ENCODE results near the gene ARHGDIB. TPM values are rescaled to one million over a fixed set of nuclear protein-coding genes. Genes with fewer than 3 reads are reported as not detected.

Gene ARHGDIB
- total and polyA plus RNA-seq, 2 donors: 820 to 1,161 TPM

DNA sequence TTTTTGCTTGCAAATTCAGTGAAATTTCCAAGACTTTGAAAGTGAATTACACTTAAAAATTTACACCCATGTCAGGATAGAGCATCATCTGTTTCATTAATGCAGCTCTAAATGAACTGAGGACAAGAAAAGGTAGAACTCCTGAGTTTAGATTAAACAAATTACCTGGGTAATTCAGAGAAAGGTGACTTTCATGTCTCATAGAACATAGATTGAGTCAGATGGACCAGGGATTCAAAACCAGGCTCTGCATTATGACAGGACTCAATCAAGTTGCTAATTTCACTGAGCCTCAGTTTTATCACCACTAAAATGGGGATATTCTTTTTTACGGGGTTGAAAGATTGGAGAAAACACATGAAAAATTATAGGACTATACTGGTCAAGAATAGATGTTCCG, 4.5 kb downstream of the ARHGDIB start:
- H3K27me3 ChIP-seq (ENCODE audit: control insufficient read depth in 2 of 2, insufficient read depth in 1 of 2, low read length in 1 of 2): no peaks in the 10 kb centered on the region
- H3K36me3 ChIP-seq (ENCODE audit: control insufficient read depth in 2 of 2, insufficient read depth in 2 of 2, low read length in 1 of 2): peaks cover 12 to 37% of the 10 kb centered on the region in 2 donors
- H3K4me1 ChIP-seq (ENCODE audit: control insufficient read depth in 2 of 2, insufficient read depth in 2 of 2, low read length in 2 of 2): peaks cover 39 to 56% of the 10 kb centered on the region in 2 donors
- H3K4me3 ChIP-seq (ENCODE audit: low read length in 2 of 2): peak overlapping the region; percentile 91
- 66% methylated on average over 2 of the region's 2 CpGs for WGBS
- H3K9me3 ChIP-seq (ENCODE audit: control insufficient read depth in 2 of 2, insufficient read depth in 1 of 2, low read length in 1 of 2): no peaks in the 10 kb centered on the region
- H3K27ac ChIP-seq (ENCODE audit: low read depth in 1 of 2, low read length in 1 of 2): peak overlapping the region; percentile 48 to 99
- DNase-seq (ENCODE audit: low read depth in 6 of 9, low spot score in 9 of 9): no peak

DNA sequence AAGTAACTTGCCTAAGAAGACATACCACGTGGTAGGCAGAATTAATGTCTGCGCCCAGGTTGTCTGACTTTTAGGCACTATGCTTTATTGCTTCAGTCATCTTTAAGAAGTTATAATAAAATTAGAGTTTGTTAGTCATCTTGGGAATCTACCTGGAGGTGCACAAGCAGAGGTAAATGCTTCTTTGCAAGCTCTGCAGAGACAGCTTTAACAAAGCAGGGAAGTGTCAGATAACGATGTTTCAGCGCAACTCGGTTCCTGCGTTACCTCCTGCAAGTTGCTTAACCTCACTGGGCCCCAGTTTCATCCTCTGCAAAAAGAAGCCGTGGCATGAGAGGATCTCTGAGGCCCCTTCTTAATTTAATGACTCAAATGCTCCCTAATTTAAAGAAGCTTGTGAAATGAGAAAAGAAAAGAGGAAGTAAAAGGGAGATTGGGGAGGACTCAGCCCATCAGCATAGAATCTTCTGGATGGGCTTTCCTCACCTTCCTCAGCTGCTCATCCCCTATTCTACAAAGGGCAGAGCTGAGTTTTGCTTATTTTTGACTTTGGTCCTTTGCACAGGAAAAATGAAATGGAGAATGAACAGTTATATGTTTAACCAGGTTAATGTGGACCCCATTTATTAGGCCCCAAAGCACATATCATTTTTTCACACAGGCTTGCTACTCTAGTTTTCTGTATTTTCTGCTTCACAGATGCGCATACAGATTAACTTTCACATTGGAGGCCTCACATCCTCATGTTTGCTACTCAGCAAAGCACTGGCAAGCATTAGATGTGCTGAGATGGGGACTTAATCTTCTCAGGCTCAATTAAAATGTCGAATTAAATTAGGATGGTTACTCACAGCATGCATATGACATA, 5.1 kb downstream of the ARHGDIB start:
- WGBS: 32% methylated on average over 9 of the region's 9 CpGs
- peaks cover 46 to 58% of the 10 kb centered on the region in 2 donors for H3K4me1 ChIP-seq (ENCODE audit: control insufficient read depth in 2 of 2, insufficient read depth in 2 of 2, low read length in 2 of 2)
- H3K9me3 ChIP-seq (ENCODE audit: control insufficient read depth in 2 of 2, insufficient read depth in 1 of 2, low read length in 1 of 2): no peaks in the 10 kb centered on the region
- H3K27ac ChIP-seq (ENCODE audit: low read depth in 1 of 2, low read length in 1 of 2): peak overlapping the region; percentile 88 to 99
- peak overlapping the region; percentile 36 to 91 for H3K4me3 ChIP-seq (ENCODE audit: low read length in 2 of 2)
- no peaks in the 10 kb centered on the region for H3K27me3 ChIP-seq (ENCODE audit: control insufficient read depth in 2 of 2, insufficient read depth in 1 of 2, low read length in 1 of 2)
- peak in 2 of 9 donors; percentile 48 to 76 for DNase-seq (ENCODE audit: low read depth in 6 of 9, low spot score in 9 of 9)
- H3K36me3 ChIP-seq (ENCODE audit: control insufficient read depth in 2 of 2, insufficient read depth in 2 of 2, low read length in 1 of 2): peaks cover 12 to 43% of the 10 kb centered on the region in 2 donors

DNA sequence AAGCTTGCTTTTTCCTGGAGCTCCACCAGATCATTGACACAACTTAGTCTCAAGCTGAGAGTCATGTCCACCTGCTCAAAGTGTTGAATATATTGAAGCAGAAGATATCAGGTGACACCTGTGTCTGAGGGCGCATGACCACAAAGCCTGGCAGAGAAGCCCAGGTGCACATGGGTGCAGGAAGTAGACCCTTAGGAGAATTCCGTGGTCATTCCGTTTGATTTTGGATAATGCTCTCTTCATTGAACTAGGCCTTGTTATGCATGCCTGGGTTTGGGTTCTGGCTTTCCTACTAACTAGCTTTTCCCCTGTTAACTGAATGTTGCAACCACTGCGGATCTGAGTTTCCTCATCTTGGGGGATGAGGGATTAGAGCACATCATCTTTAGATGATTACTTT, 7.1 kb downstream of the ARHGDIB start:
- peak overlapping the region; percentile 6 to 8 for H3K4me3 ChIP-seq (ENCODE audit: low read length in 2 of 2)
- peaks cover 60 to 76% of the 10 kb centered on the region in 2 donors for H3K4me1 ChIP-seq (ENCODE audit: control insufficient read depth in 2 of 2, insufficient read depth in 2 of 2, low read length in 2 of 2)
- peak in 3 of 9 donors; percentile 57 to 79 (median 66) for DNase-seq (ENCODE audit: low read depth in 6 of 9, low spot score in 9 of 9)
- H3K27me3 ChIP-seq (ENCODE audit: control insufficient read depth in 2 of 2, insufficient read depth in 1 of 2, low read length in 1 of 2): no peaks in the 10 kb centered on the region
- no peaks in the 10 kb centered on the region for H3K9me3 ChIP-seq (ENCODE audit: control insufficient read depth in 2 of 2, insufficient read depth in 1 of 2, low read length in 1 of 2)
- peak overlapping the region; percentile 80 to 99 for H3K27ac ChIP-seq (ENCODE audit: low read depth in 1 of 2, low read length in 1 of 2)
- peaks cover 27 to 63% of the 10 kb centered on the region in 2 donors for H3K36me3 ChIP-seq (ENCODE audit: control insufficient read depth in 2 of 2, insufficient read depth in 2 of 2, low read length in 1 of 2)
- WGBS: 24% methylated on average over 4 of the region's 4 CpGs

DNA sequence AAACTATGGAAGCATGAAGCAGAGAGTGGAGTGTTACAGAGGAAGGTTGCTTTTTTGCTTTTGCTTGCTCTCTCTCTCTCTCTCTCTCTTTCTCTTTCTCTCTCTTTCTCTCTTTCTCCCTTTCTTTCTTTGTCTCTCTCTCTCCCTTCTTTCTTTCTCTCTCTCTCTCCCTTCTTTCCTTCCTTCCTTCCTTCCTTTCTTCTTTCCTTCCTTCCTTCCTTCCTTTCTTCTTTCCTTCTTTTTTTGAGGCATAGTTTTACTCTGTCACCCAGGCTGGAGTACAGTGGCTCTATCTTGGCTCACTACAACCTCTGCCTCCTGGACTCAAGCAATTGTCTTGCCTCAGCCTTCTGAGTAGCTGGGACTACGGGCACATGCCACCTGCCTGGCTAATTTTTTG, 7.6 kb downstream of the ARHGDIB start:
- DNase-seq (ENCODE audit: low read depth in 6 of 9, low spot score in 9 of 9): no peak
- Histone ChIP-seq H3K4me3 (ENCODE audit: low read length in 2 of 2) (peak overlapping the region; percentile 6 to 8), H3K27me3 (ENCODE audit: control insufficient read depth in 2 of 2, insufficient read depth in 1 of 2, low read length in 1 of 2) (no peaks in the 10 kb centered on the region), H3K36me3 (ENCODE audit: control insufficient read depth in 2 of 2, insufficient read depth in 2 of 2, low read length in 1 of 2) (peaks cover 30 to 68% of the 10 kb centered on the region in 2 donors), H3K27ac (ENCODE audit: low read depth in 1 of 2, low read length in 1 of 2) (peak overlapping the region; percentile 80 to 99), H3K4me1 (ENCODE audit: control insufficient read depth in 2 of 2, insufficient read depth in 2 of 2, low read length in 2 of 2) (peaks cover 63 to 75% of the 10 kb centered on the region in 2 donors), H3K9me3 (ENCODE audit: control insufficient read depth in 2 of 2, insufficient read depth in 1 of 2, low read length in 1 of 2) (no peaks in the 10 kb centered on the region)
- 37% methylated on average over 1 of the region's 1 CpG for WGBS

DNA sequence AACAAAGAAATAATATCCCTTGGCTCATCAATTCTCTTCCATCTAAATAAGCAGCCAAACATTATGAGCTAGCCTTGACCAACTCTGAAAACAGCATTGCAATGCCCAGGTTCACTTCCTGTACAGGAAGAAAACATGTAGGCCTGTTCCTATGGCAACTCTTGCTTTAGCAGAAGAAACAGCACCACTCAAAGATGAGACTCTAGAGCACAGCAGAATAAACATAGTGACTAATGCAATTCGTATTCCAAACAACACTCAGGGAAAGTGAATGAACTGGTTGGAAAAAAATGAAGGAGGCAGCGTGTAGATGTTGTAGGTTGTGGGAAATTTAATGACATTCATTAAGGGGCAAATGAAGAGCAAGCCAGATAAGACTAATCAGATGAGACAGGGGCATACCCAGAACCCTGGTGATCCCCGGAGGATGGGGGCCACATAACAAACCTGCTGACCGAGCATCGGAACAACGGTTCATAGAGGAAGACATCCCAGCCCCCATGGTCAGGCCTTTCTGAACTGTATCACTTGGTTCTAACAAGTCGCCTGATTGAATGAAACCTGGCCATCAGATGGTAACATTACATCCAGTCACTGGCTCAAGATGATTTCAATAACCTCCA, 9.0 kb downstream of the ARHGDIB start:
- Histone ChIP-seq H3K27ac (ENCODE audit: low read depth in 1 of 2, low read length in 1 of 2) (peak overlapping the region; percentile 83 to 99), H3K27me3 (ENCODE audit: control insufficient read depth in 2 of 2, insufficient read depth in 1 of 2, low read length in 1 of 2) (no peaks in the 10 kb centered on the region), H3K36me3 (ENCODE audit: control insufficient read depth in 2 of 2, insufficient read depth in 2 of 2, low read length in 1 of 2) (peaks cover 30 to 69% of the 10 kb centered on the region in 2 donors), H3K4me3 (ENCODE audit: low read length in 2 of 2) (peak overlapping the region in 1 of 2 donors; percentile 34), H3K4me1 (ENCODE audit: control insufficient read depth in 2 of 2, insufficient read depth in 2 of 2, low read length in 2 of 2) (peaks cover 63 to 76% of the 10 kb centered on the region in 2 donors), H3K9me3 (ENCODE audit: control insufficient read depth in 2 of 2, insufficient read depth in 1 of 2, low read length in 1 of 2) (no peaks in the 10 kb centered on the region)
- 46% methylated on average over 7 of the region's 7 CpGs for WGBS
- DNase-seq (ENCODE audit: low read depth in 6 of 9, low spot score in 9 of 9): peak in 5 of 9 donors; percentile 70 to 85 (median 73)

DNA sequence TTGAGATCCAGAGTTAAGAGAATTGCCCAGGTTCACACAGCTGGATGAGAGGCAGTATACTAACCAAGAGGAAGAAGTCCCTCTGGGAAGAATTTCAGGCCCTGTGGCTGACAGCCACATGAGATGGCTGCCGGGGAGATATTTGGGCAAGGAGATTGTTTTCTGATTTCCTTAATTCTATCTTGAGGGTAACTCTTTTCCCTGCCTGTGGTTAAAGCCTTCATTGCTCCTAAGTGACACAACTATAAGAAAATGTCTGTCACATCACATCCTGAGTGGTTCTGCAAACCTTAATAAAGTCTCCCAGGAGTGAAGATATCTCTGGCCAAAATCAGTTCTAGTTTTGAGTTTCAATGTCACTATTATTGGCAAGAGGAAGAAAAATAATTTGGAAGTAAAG, 9.6 kb downstream of the ARHGDIB start:
- 13% methylated on average over 1 of the region's 1 CpG for WGBS
- H3K36me3 ChIP-seq (ENCODE audit: control insufficient read depth in 2 of 2, insufficient read depth in 2 of 2, low read length in 1 of 2): peaks cover 31 to 70% of the 10 kb centered on the region in 2 donors

DNA sequence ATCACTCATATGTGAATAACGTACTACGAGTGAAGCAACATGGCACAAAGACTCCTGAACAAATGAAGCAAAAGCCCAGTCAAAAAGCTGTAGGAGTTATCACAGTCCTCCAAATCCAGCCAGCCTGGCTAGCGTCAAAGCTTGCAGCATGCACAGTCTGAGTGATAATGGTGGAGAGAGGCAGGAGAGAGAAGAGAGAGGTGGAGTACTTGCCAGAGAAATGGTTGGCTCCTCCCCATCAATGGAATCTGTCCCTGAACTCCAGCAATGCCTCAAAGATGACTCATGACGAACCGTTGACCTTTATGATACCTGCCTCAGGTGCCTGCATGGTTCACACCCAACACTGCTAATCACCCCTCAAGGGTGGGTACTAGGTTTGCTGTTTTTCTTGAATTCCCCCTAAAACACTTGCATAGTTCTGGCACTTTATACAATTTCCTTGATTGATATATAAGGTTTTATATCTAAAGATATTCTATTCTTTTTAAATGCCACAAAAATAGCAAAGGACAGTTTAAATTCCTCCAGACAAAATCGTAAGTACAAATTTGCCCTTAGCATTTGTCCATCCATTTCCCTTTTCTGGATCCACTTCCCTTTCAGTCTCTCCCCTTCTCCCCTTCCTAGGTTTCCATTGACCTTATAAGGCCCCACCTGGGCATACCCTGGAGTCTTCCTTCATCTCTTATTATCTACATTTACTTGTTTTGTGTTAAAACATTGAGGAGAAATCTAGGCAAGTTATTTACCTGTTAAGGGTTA, 10.2 kb downstream of the ARHGDIB start:
- Histone ChIP-seq H3K4me1 (ENCODE audit: control insufficient read depth in 2 of 2, insufficient read depth in 2 of 2, low read length in 2 of 2) (peaks cover 61 to 69% of the 10 kb centered on the region in 2 donors), H3K27ac (ENCODE audit: low read depth in 1 of 2, low read length in 1 of 2) (peak overlapping the region; percentile 81 to 99), H3K36me3 (ENCODE audit: control insufficient read depth in 2 of 2, insufficient read depth in 2 of 2, low read length in 1 of 2) (peaks cover 36 to 76% of the 10 kb centered on the region in 2 donors), H3K4me3 (ENCODE audit: low read length in 2 of 2) (no peak overlapping the region), H3K9me3 (ENCODE audit: control insufficient read depth in 2 of 2, insufficient read depth in 1 of 2, low read length in 1 of 2) (no peaks in the 10 kb centered on the region), H3K27me3 (ENCODE audit: control insufficient read depth in 2 of 2, insufficient read depth in 1 of 2, low read length in 1 of 2) (no peaks in the 10 kb centered on the region)
- WGBS: 87% methylated on average over 6 of the region's 6 CpGs
- DNase-seq (ENCODE audit: low read depth in 6 of 9, low spot score in 9 of 9): no peak

More for the DNA sequence above, 9.6 kb downstream of the ARHGDIB start:
- Histone ChIP-seq H3K9me3 (ENCODE audit: control insufficient read depth in 2 of 2, insufficient read depth in 1 of 2, low read length in 1 of 2) (no peaks in the 10 kb centered on the region), H3K27ac (ENCODE audit: low read depth in 1 of 2, low read length in 1 of 2) (peak overlapping the region; percentile 48 to 99), H3K4me3 (ENCODE audit: low read length in 2 of 2) (peak overlapping the region in 1 of 2 donors; percentile 23), H3K4me1 (ENCODE audit: control insufficient read depth in 2 of 2, insufficient read depth in 2 of 2, low read length in 2 of 2) (peaks cover 62 to 71% of the 10 kb centered on the region in 2 donors), H3K27me3 (ENCODE audit: control insufficient read depth in 2 of 2, insufficient read depth in 1 of 2, low read length in 1 of 2) (no peaks in the 10 kb centered on the region)
- no peak for DNase-seq (ENCODE audit: low read depth in 6 of 9, low spot score in 9 of 9)

DNA sequence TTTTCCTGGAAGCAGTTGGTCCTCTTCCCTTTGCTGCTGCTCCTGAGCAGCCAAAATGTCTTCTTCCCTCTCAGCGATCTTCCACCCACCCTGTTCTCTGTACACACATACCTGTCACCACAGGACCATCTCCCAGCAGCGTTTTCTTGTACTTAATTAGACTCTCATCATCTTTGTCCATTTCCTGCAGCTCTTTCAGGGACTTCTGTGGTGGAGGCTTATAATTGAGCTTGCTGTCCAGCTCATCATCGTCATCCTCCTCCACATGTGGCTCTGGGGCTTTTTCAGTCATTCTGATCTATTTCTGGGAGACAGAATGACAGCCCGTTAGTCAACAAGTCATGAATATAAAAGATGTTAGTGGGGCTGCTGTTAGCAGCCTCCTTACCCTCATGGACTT, 11.0 kb downstream of the ARHGDIB start:
- Histone ChIP-seq H3K27me3 (ENCODE audit: control insufficient read depth in 2 of 2, insufficient read depth in 1 of 2, low read length in 1 of 2) (no peaks in the 10 kb centered on the region), H3K9me3 (ENCODE audit: control insufficient read depth in 2 of 2, insufficient read depth in 1 of 2, low read length in 1 of 2) (no peaks in the 10 kb centered on the region), H3K27ac (ENCODE audit: low read depth in 1 of 2, low read length in 1 of 2) (peak overlapping the region; percentile 91 to 99), H3K36me3 (ENCODE audit: control insufficient read depth in 2 of 2, insufficient read depth in 2 of 2, low read length in 1 of 2) (peaks cover 39 to 76% of the 10 kb centered on the region in 2 donors), H3K4me3 (ENCODE audit: low read length in 2 of 2) (no peak overlapping the region), H3K4me1 (ENCODE audit: control insufficient read depth in 2 of 2, insufficient read depth in 2 of 2, low read length in 2 of 2) (peaks cover 57 to 65% of the 10 kb centered on the region in 2 donors)
- DNase-seq (ENCODE audit: low read depth in 6 of 9, low spot score in 9 of 9): no peak
- 81% methylated on average over 4 of the region's 4 CpGs for WGBS

Measured in thymus (tissue), 11 donors.